ENCODE measurements around the gene GAS2L3. TPM values are rescaled to one million over a fixed set of nuclear protein-coding genes. Genes with fewer than 3 reads are reported as not detected.

Gene GAS2L3
- total and polyA plus RNA-seq, 2 of the 8 experiments (the other 6 are each of a cell fraction or from before 2014, with no cell fraction given), result 2.1 to 19.3 TPM

GRCh38 chr12:100554608-100555077, 18.8 kb upstream of the GAS2L3 start (continued):
- TF ChIP-seq NANOG (IDR thresholded peaks at IDR 0.05; ENCODE audit: insufficient read depth, low read depth, low read length, poor library complexity, severe bottlenecking), result no peak
- no peak for TF ChIP-seq KDM5A (IDR thresholded peaks at IDR 0.05; ENCODE audit: low read length)
- TF ChIP-seq CEBPB (IDR thresholded peaks at IDR 0.05; ENCODE audit: low read depth, low read length), result peak; percentile 56; the same call in 1 of the 2 replicates
- TF ChIP-seq BCL11A (IDR thresholded peaks at IDR 0.05; ENCODE audit: low read depth in 2 of 2, low read length in 2 of 2), result no peak
- no peak for TF ChIP-seq RXRA (IDR thresholded peaks at IDR 0.05; ENCODE audit: insufficient read depth, low read depth, low read length)
- no peak for TF ChIP-seq RBBP5 (IDR thresholded peaks at IDR 0.05; ENCODE audit: borderline replicate concordance, low read depth, low read length)
- peak; percentile 62; the same call in 1 of the 2 replicates for TF ChIP-seq JUND (IDR thresholded peaks at IDR 0.05; ENCODE audit: low read length)
- no peak for TF ChIP-seq POLR2A (IDR thresholded peaks at IDR 0.05; ENCODE audit: control extremely low read depth in 1 of 2, low read depth in 2 of 2, low read length in 2 of 2)
- no peak for TF ChIP-seq CHD7 (IDR thresholded peaks at IDR 0.05; ENCODE audit: insufficient replicate concordance, low read length)
- no peak for TF ChIP-seq PHF8 (conservative IDR thresholded peaks at IDR 0.05; ENCODE audit: low read depth, low read length)
- no peak for TF ChIP-seq TAF1 (IDR thresholded peaks at IDR 0.05; ENCODE audit: low read depth, low read length)
- peak; percentile 25; the same call in 1 of the 2 replicates for TF ChIP-seq BRCA1 (IDR thresholded peaks at IDR 0.05; ENCODE audit: low read depth, low read length)
